WI38 (cell line): ENCODE measurements around the gene BPIFB6.

Experiments
- H3K4me3 ChIP-seq: 2 replicates; pipeline ENCODE4 v1.5.1; 2011; ENCODE audit warnings: low read depth, mild to moderate bottlenecking, control low read depth, low read length
- TF ChIP-seq, protein P1 (sequence below): IDR thresholded peaks from 2 replicates; pipeline ENCODE4 v1.5.1; 2012; ENCODE audit warnings: low read depth, mild to moderate bottlenecking, control low read depth, low read length

The BPIFB6 gene

DNA sequence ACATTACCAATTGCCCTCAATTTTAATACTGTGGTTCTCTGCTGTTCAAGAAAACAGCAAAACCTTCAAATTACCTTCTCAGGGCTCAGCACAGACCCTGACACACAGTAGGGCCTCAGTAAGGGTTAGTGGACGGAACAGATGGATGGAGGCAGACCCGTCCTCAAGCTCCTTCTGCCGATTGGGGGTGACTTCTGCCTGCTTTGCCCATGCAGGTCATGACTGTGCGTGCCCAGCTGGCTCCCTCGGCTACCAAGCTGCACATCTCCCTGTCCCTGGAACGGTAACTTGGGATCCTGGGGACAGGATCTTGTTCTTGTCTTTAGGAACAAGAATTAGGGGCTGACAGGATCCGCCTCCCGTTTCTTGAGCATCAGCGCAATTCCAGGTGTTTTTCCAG lies 38.2 kb downstream of the BPIFB6 start:
- H3K4me3 ChIP-seq = no peak overlapping the region
- TF ChIP-seq, protein P1, sequence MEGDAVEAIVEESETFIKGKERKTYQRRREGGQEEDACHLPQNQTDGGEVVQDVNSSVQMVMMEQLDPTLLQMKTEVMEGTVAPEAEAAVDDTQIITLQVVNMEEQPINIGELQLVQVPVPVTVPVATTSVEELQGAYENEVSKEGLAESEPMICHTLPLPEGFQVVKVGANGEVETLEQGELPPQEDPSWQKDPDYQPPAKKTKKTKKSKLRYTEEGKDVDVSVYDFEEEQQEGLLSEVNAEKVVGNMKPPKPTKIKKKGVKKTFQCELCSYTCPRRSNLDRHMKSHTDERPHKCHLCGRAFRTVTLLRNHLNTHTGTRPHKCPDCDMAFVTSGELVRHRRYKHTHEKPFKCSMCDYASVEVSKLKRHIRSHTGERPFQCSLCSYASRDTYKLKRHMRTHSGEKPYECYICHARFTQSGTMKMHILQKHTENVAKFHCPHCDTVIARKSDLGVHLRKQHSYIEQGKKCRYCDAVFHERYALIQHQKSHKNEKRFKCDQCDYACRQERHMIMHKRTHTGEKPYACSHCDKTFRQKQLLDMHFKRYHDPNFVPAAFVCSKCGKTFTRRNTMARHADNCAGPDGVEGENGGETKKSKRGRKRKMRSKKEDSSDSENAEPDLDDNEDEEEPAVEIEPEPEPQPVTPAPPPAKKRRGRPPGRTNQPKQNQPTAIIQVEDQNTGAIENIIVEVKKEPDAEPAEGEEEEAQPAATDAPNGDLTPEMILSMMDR = no peak

DNA sequence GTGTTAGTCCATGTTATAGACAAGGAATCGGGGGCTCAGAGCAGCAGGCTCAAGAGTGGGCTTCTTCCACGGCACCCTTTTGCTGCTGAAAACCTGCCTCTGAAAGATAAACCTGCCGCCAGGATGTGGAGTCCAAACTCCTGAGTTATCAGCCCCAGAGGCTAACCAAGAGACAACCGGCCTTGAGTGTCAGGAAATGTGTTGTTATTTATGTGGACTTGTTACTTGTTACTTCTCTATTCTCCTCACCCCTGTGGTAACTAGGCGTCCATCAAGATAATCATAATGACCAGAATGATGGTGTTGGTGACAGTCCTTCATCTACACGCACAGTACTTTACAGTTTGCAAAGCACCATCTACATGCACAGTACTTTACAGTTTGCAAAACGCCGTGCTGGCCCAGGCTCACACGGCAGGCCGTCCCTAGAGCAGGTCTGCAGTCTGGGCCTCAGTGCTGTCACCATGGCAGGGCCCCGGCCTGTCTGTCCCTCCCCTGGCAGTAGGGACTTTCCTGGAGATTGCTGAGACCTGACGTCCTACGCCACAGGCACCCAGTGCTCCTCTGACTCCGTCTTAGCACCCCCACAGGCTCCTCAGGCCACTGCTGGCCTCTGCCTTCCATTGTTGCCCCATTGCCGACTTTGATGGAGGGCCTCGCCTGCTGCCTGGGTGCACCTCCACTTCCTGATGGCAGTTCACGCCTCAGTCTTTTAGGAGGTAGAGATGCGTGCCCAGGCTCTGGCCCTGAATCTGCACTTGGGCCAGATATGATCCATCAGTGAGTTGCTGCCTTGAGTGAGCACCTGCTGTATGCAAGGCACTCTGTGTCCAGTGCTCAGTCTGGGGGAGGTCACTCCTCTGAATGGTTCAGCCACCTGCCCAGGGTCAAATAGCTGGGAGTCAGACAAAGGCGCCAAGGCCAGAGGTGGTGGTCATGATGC lies 38.9 kb downstream of the BPIFB6 start:
- TF ChIP-seq, protein P1 = no peak
- H3K4me3 ChIP-seq = no peak overlapping the region

DNA sequence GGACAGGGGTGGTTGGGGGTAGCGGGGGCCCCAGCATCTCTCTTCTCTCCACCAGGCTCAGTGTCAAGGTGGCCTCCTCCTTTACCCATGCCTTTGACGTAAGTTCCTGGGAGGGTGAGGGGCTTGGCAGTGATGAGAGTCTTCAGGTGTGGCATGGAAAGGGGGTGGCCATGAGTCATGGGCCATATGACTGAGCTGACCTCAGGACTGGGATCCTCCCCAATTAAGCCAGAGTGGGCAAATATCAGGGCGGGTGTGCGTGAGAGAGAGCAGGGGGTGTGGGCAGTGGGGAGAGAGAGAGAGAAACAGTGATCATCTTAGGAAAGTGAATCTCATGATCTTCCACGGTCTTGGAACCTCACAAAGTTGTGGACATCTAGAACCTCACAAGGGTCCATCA lies 39.8 kb downstream of the BPIFB6 start:
- H3K4me3 ChIP-seq = no peak overlapping the region
- TF ChIP-seq, protein P1 = no peak

DNA sequence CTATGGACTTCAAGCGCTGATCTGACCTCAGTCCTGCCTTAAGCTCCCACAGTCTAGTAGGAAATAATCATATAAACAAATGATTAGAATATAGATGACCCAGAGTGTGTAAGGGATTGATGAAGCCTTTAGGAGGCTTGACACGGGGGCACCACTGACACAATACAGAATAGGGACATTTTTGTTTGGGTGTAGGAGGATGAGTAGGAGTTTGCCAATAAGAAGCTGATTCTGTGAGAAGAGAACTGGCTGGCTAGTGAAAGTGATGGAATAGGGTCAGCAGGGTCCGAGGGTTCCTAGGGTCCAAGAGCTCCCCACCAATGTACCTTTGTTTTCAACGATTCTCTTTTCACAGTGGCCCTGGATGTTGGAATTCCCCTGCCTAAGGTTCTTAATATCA lies 40.9 kb downstream of the BPIFB6 start:
- no peak overlapping the region for H3K4me3 ChIP-seq
- TF ChIP-seq, protein P1 = no peak

DNA sequence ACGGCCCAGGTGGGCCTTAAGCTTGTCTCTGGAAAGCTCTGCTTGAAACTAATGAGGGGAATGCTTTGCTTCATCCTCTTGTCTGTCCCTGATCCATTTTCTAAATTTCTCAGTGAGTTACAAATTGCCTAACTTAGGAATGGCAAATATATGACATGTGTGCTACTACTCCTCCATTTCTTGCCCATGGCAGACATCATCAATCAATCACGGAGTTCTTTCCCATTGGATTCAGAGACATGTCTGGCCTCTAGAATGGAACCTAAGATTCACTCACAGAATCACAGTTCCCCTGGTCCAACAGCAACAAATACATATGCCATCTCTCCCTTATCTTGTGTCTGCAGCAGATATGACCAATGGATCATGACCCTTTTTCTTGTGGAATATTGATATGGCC lies 41.4 kb downstream of the BPIFB6 start:
- TF ChIP-seq, protein P1 = no peak
- no peak overlapping the region for H3K4me3 ChIP-seq

DNA sequence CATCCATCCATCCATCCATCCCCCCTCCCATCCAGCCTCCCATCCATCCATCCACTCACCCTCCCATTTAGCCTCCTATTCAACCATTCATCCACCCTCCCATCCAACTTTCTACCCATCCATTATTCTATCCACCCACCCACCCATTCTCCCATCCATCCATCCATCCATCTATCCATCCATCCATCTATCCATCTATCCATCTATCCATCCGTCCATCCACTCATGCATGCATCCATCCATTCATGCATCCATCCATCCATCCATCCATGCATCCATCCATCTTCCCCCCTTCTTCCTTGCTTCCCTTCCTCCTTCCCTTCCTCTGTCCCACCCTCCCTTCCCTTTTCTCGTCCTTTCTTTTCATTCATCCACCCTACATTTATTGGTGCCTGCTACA lies 43.2 kb downstream of the BPIFB6 start:
- no peak overlapping the region for H3K4me3 ChIP-seq
- TF ChIP-seq, protein P1 = no peak

DNA sequence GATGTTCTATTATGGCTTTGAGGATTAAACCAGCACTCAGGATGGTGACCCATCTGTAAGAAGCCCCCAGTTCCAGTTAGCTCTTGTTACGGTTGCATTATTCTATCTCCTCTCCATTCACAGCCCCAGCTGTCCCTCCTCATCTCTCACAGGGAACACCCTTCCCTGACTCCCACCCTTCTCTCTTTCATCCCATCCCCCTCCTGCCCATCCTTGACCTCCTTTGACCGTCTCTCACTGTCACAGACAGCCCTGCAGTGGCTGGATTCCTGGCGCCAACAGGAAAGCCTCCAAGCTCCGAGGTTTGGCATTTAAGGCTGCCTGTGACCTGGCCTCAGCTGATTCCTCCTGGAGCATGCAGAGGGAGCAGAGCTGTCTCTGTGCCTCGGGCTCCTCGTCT lies 43.8 kb downstream of the BPIFB6 start:
- TF ChIP-seq, protein P1 = no peak
- no peak overlapping the region for H3K4me3 ChIP-seq
